GM23338 (cell line): ENCODE data around the gene SUSD3. TPM values are rescaled to one million over a fixed set of nuclear protein-coding genes. Genes with fewer than 3 reads are reported as not detected.

Experiments
- ATAC-seq: fragments of 200-7000 bp; cut with Tn5 transposase; 3 replicates; pipeline ENCODE4 v1.9.1; 2020
- DNase-seq: peaks from one replicate; pipeline ENCODE4 v3.0.0-alpha.2; 2015; ENCODE audit warnings: low spot score
- H2AFZ ChIP-seq: fragments of 200-600 bp; sonication (generic); 2 replicates; pipeline ENCODE4 v1.8.0; 2016; ENCODE audit warnings: antibody characterized with exemption, mild to moderate bottlenecking, moderate library complexity
- H3F3A ChIP-seq: fragments of 200-600 bp; sonication (generic); replicated peaks from 2 replicates; pipeline ENCODE4 v1.8.0; 2017; ENCODE audit warnings: antibody characterized with exemption, mixed run types, low read depth
- H3K27ac ChIP-seq: fragments of 200-600 bp; sonication (generic); 2 replicates; pipeline ENCODE4 v1.6.1; 2016; ENCODE audit warnings: low read depth
- H3K27me3 ChIP-seq: fragments of 200-600 bp; sonication (generic); 2 replicates; pipeline ENCODE4 v1.8.0; 2016; ENCODE audit warnings: mild to moderate bottlenecking, mixed run types, moderate library complexity; ENCODE audit not compliant: insufficient read depth
- H3K36me3 ChIP-seq: fragments of 200-600 bp; sonication (generic); 2 replicates; pipeline ENCODE4 v1.8.0; 2016; ENCODE audit warnings: mild to moderate bottlenecking; ENCODE audit not compliant: insufficient read depth
- H3K4me1 ChIP-seq: fragments of 200-600 bp; sonication (generic); 2 replicates; pipeline ENCODE4 v1.8.0; 2016; ENCODE audit warnings: mild to moderate bottlenecking, moderate library complexity; ENCODE audit not compliant: insufficient read depth
- H3K4me2 ChIP-seq: fragments of 200-600 bp; sonication (generic); 2 replicates; pipeline ENCODE4 v1.7.1; 2017; ENCODE audit warnings: mixed run types
- H3K4me3 ChIP-seq: fragments of 200-600 bp; sonication (generic); 2 replicates; pipeline ENCODE4 v1.6.1; 2016; ENCODE audit warnings: mixed run types
- H3K79me2 ChIP-seq: fragments of 200-600 bp; sonication (generic); replicated peaks from 2 replicates; pipeline ENCODE4 v1.8.0; 2017; ENCODE audit warnings: mild to moderate bottlenecking; ENCODE audit not compliant: insufficient read depth
- H3K9me2 ChIP-seq: fragments of 200-600 bp; sonication (generic); 2 replicates; pipeline ENCODE4 v1.8.0; 2017; ENCODE audit not compliant: insufficient read depth
- H4K20me1 ChIP-seq: fragments of 200-600 bp; sonication (generic); replicated peaks from 2 replicates; pipeline ENCODE4 v1.8.0; 2017; ENCODE audit warnings: mild to moderate bottlenecking; ENCODE audit not compliant: insufficient read depth
- H3K27ac Mint-ChIP-seq: 2 replicates; pipeline ENCODE4 v1.8.0; 2020; ENCODE audit warnings: inconsistent platforms, mild to moderate bottlenecking, moderate library complexity, mixed read lengths
- H3K27me3 Mint-ChIP-seq: 3 replicates; pipeline ENCODE4 v1.8.0; 2022; ENCODE audit warnings: low read depth, mild to moderate bottlenecking, moderate library complexity, mixed read lengths, inconsistent platforms; ENCODE audit not compliant: insufficient read depth, poor library complexity
- H3K36me3 Mint-ChIP-seq: 3 replicates; pipeline ENCODE4 v1.8.0; 2021; ENCODE audit warnings: low read depth, mild to moderate bottlenecking, inconsistent platforms, moderate library complexity, mixed read lengths
- H3K4me1 Mint-ChIP-seq: 3 replicates; pipeline ENCODE4 v1.8.0; 2020; ENCODE audit warnings: mild to moderate bottlenecking, inconsistent platforms, mixed read lengths
- H3K4me3 Mint-ChIP-seq: 3 replicates; pipeline ENCODE4 v1.8.0; 2021; ENCODE audit warnings: moderate library complexity, mild to moderate bottlenecking, inconsistent platforms, mixed read lengths
- H3K9me3 Mint-ChIP-seq: 3 replicates; pipeline ENCODE4 v1.8.0; 2020; ENCODE audit warnings: moderate library complexity, mild to moderate bottlenecking, inconsistent platforms, mixed read lengths
- CREB1 ChIP-seq: fragments of 250-450 bp; sonication (Bioruptor Pico); IDR thresholded peaks from 2 replicates; pipeline ENCODE4 v1.5.0; 2020; ENCODE audit warnings: low read depth, mild to moderate bottlenecking, moderate library complexity
- EZH2 ChIP-seq: fragments of 200-600 bp; sonication (generic); IDR thresholded peaks from one replicate; pipeline ENCODE4 v1.8.0; 2017; ENCODE audit warnings: antibody characterized with exemption, mild to moderate bottlenecking, low read depth; ENCODE audit not compliant: unreplicated experiment
- JUNB ChIP-seq: IDR thresholded peaks from one replicate; pipeline ENCODE4 v1.6.1; 2016; ENCODE audit warnings: antibody characterized with exemption; ENCODE audit not compliant: unreplicated experiment
- STAT1 ChIP-seq: IDR thresholded peaks from one replicate; pipeline ENCODE4 v1.6.1; 2016; ENCODE audit warnings: antibody characterized with exemption; ENCODE audit not compliant: unreplicated experiment
- ZNF114 ChIP-seq: fragments of 250-450 bp; sonication (Bioruptor Pico); IDR thresholded peaks from 2 replicates; pipeline ENCODE4 v1.5.0; 2020; ENCODE audit warnings: mild to moderate bottlenecking, moderate library complexity
- polyA plus RNA-seq: library from polyadenylated mRNA; unstranded; fragments of >200 nt; fragmentation: Nextera tagmentation; extraction: Ambion mirVana; gene quantifications from 2 replicates; pipeline ENCODE4 v1.2.1, GENCODE V29; 2016
- total RNA-seq: library from RNA; depleted of rRNA; stranded (reverse); fragments of >200 nt; shearing (Covaris generic); gene quantifications from 2 replicates; pipeline ENCODE4 v1.2.3, GENCODE V29; 2014
- TF ChIP-seq, protein P1 (sequence below): IDR thresholded peaks from one replicate; pipeline ENCODE4 v1.6.1; 2018; ENCODE audit warnings: antibody characterized with exemption; ENCODE audit not compliant: unreplicated experiment
- TF ChIP-seq, protein P2 (sequence below), 2 experiments: fragments of 200-600 bp in 1 of 2; sonication (generic) in 1 of 2; conservative IDR thresholded peaks; 2 replicates each; pipeline versions ENCODE4 v1.5.1 to v1.6.1; 2016 to 2017; ENCODE audit warnings: antibody characterized with exemption in 2 of 2, low read depth in 2 of 2, mild to moderate bottlenecking in 2 of 2, moderate library complexity in 1 of 2
- TF ChIP-seq, protein P3 (sequence below): IDR thresholded peaks from 2 replicates; pipeline ENCODE4 v1.6.1; 2016; ENCODE audit warnings: antibody characterized with exemption

SUSD3 gene
- total and polyA plus RNA-seq, 2 experiments from 2014 or later, result 6.9 to 20.1 TPM

DNA sequence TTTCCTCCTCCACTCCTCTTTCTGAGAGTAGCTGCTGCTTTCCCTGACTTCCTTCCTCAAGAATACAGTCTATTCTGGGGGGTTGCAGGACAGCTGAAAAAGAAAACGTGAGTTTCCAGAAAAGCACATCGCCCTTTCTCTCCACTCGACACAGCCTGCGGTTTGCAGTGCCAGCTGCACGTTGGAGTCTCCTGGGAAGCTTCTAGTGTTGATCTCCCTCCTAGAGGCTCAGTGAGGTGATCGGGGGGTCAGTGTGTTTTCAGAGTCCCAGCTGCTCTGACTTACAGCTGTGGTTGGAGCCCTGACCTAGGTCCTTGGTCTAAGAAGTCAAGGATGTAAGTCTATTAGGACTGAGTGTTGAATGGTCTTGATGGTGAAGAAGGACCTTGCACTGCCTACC is 25.0 kb upstream of the SUSD3 start:
- Histone ChIP-seq H3F3A (no peaks in the 10 kb centered on the region), H3K27ac (no peak overlapping the region), H3K4me2 (no peak overlapping the region), H2AFZ (no peak overlapping the region), H3K27me3 (no peaks in the 10 kb centered on the region), H4K20me1 (no peaks in the 10 kb centered on the region), H3K4me3 (no peak overlapping the region), H3K36me3 (no peaks in the 10 kb centered on the region), H3K4me1 (peaks cover 1% of the 10 kb centered on the region; the same call in 1 of the 2 replicates), H3K79me2 (no peaks in the 10 kb centered on the region), H3K9me2 (no peaks in the 10 kb centered on the region)
- no peaks in the 10 kb centered on the region for H3K9me3 Mint-ChIP-seq
- DNase-seq, result no peak
- no peak for ATAC-seq
- no peak overlapping the region for H3K4me3 Mint-ChIP-seq
- H3K4me1 Mint-ChIP-seq, result peaks cover 12% of the 10 kb centered on the region
- H3K36me3 Mint-ChIP-seq, result no peaks in the 10 kb centered on the region
- peaks cover 4% of the 10 kb centered on the region for H3K27me3 Mint-ChIP-seq
- no peak for TF ChIP-seq CREB1 (CRISPR knock-in tag)
- TF ChIP-seq, protein P1, sequence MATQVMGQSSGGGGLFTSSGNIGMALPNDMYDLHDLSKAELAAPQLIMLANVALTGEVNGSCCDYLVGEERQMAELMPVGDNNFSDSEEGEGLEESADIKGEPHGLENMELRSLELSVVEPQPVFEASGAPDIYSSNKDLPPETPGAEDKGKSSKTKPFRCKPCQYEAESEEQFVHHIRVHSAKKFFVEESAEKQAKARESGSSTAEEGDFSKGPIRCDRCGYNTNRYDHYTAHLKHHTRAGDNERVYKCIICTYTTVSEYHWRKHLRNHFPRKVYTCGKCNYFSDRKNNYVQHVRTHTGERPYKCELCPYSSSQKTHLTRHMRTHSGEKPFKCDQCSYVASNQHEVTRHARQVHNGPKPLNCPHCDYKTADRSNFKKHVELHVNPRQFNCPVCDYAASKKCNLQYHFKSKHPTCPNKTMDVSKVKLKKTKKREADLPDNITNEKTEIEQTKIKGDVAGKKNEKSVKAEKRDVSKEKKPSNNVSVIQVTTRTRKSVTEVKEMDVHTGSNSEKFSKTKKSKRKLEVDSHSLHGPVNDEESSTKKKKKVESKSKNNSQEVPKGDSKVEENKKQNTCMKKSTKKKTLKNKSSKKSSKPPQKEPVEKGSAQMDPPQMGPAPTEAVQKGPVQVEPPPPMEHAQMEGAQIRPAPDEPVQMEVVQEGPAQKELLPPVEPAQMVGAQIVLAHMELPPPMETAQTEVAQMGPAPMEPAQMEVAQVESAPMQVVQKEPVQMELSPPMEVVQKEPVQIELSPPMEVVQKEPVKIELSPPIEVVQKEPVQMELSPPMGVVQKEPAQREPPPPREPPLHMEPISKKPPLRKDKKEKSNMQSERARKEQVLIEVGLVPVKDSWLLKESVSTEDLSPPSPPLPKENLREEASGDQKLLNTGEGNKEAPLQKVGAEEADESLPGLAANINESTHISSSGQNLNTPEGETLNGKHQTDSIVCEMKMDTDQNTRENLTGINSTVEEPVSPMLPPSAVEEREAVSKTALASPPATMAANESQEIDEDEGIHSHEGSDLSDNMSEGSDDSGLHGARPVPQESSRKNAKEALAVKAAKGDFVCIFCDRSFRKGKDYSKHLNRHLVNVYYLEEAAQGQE, result no peak
- TF ChIP-seq STAT1, result no peak
- no peak for TF ChIP-seq ZNF114
- TF ChIP-seq, protein P2, sequence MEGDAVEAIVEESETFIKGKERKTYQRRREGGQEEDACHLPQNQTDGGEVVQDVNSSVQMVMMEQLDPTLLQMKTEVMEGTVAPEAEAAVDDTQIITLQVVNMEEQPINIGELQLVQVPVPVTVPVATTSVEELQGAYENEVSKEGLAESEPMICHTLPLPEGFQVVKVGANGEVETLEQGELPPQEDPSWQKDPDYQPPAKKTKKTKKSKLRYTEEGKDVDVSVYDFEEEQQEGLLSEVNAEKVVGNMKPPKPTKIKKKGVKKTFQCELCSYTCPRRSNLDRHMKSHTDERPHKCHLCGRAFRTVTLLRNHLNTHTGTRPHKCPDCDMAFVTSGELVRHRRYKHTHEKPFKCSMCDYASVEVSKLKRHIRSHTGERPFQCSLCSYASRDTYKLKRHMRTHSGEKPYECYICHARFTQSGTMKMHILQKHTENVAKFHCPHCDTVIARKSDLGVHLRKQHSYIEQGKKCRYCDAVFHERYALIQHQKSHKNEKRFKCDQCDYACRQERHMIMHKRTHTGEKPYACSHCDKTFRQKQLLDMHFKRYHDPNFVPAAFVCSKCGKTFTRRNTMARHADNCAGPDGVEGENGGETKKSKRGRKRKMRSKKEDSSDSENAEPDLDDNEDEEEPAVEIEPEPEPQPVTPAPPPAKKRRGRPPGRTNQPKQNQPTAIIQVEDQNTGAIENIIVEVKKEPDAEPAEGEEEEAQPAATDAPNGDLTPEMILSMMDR (conservative IDR thresholded peaks at IDR 0.05; ENCODE audit: low read depth in 2 of 2), result no peak
- no peak overlapping the region for H3K27ac Mint-ChIP-seq

DNA sequence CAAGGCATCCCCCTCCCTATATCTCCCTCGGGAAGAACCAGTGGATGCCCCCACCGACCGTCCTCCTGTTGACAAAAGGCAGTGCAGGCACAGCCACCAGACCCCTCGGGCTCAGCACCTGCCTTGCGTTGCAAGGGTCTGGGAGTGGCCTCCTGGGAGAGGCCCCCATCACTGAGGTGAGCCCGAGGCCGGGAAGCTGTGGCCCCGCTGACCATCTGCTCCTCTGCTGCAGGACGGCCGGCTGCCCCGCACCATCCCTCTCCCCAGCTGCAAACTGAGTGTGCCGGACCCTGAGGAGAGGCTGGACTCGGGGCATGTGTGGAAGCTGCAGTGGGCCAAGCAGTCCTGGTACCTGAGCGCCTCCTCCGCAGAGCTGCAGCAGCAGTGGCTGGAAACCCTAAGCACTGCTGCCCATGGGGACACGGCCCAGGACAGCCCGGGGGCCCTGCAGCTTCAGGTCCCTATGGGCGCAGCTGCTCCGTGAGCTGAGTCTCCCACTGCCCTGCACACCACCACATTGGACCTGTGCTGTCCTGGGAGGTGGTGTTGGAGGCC is 23.3 kb upstream of the SUSD3 start:
- Mint-ChIP-seq H3K27me3 (peaks cover 7% of the 10 kb centered on the region), H3K36me3 (no peaks in the 10 kb centered on the region), H3K9me3 (no peaks in the 10 kb centered on the region), H3K4me1 (peaks cover 11% of the 10 kb centered on the region), H3K27ac (no peak overlapping the region), H3K4me3 (no peak overlapping the region)
- DNase-seq, result no peak
- Histone ChIP-seq H3K4me3 (no peak overlapping the region), H3F3A (no peaks in the 10 kb centered on the region), H4K20me1 (no peaks in the 10 kb centered on the region), H3K27me3 (no peaks in the 10 kb centered on the region), H3K36me3 (no peaks in the 10 kb centered on the region), H3K27ac (no peak overlapping the region), H3K9me2 (no peaks in the 10 kb centered on the region), H2AFZ (no peak overlapping the region), H3K4me1 (no peaks in the 10 kb centered on the region), H3K79me2 (no peaks in the 10 kb centered on the region), H3K4me2 (no peak overlapping the region)
- TF ChIP-seq EZH2 (no peak), JUNB (no peak), CREB1 (CRISPR knock-in tag) (no peak), STAT1 (no peak)
- TF ChIP-seq, protein P2 (conservative IDR thresholded peaks at IDR 0.05; ENCODE audit: low read depth in 2 of 2), result no peak
- TF ChIP-seq, protein P1, result no peak
- TF ChIP-seq, protein P3, sequence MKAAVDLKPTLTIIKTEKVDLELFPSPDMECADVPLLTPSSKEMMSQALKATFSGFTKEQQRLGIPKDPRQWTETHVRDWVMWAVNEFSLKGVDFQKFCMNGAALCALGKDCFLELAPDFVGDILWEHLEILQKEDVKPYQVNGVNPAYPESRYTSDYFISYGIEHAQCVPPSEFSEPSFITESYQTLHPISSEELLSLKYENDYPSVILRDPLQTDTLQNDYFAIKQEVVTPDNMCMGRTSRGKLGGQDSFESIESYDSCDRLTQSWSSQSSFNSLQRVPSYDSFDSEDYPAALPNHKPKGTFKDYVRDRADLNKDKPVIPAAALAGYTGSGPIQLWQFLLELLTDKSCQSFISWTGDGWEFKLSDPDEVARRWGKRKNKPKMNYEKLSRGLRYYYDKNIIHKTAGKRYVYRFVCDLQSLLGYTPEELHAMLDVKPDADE, result no peak
- no peak for ATAC-seq
